Breast epithelium (tissue), 4 donors: Measurements from ENCODE around the gene AP1S2. TPM values are rescaled to one million over a fixed set of nuclear protein-coding genes. Genes with fewer than 3 reads are reported as not detected.

ENCODE experiments used
- DNase-seq, 2 donors: peaks; one replicate each; pipeline ENCODE4 v3.0.0-alpha.2; 2019; ENCODE audit warnings: low spot score in 2 of 2
- H3K27ac ChIP-seq, 2 donors: fragments of 200-600 bp; sonication (generic) in 1 of 2; one replicate each; pipeline ENCODE4 v1.5.1; 2016 to 2019; ENCODE audit warnings: mild to moderate bottlenecking in 1 of 2
- H3K27me3 ChIP-seq, 2 donors: fragments of 200-600 bp; sonication (generic) in 1 of 2; one replicate each; pipeline versions ENCODE4 v1.5.1 to v1.6.0; 2017 to 2019; ENCODE audit warnings: control low read depth in 1 of 2, mild to moderate bottlenecking in 1 of 2
- H3K36me3 ChIP-seq: fragments of 200-600 bp; one replicate; pipeline ENCODE4 v1.5.1; 2019
- H3K4me1 ChIP-seq, 2 donors: fragments of 200-600 bp; sonication (generic); one replicate each; pipeline ENCODE4 v1.5.1; 2016 to 2019; ENCODE audit warnings: control low read depth in 1 of 2
- H3K4me3 ChIP-seq, 3 donors: fragments of 200-600 bp; sonication (generic); 1 replicate in 2 of 3; 2 replicates in 1 of 3; pipeline ENCODE4 v1.5.1; 2016 to 2019; ENCODE audit warnings: mild to moderate bottlenecking in 3 of 3, moderate library complexity in 2 of 3
- H3K9me3 ChIP-seq, 2 donors: fragments of 200-600 bp; sonication (generic) in 1 of 2; one replicate each; pipeline ENCODE4 v1.5.1; 2016 to 2019; ENCODE audit warnings: control low read depth in 1 of 2
- POLR2A ChIP-seq: fragments of 450-650 bp; IDR thresholded peaks from one replicate; pipeline ENCODE4 v1.6.1; 2016; ENCODE audit warnings: antibody characterized with exemption, mild to moderate bottlenecking, moderate library complexity
- POLR2AphosphoS5 ChIP-seq, 3 donors: sonication (generic); formaldehyde crosslinking; IDR thresholded peaks; one replicate each; pipeline ENCODE4 v1.6.1; 2017; ENCODE audit warnings: antibody characterized with exemption in 3 of 3
- intact Hi-C: fragments of 100-400 bp; cut with DNase I; formaldehyde crosslinking; loops from one replicate; pipeline ENCODE4 v1.15.1; 2023; ENCODE audit warnings: low total_unique reads
- total RNA-seq, 3 donors: library from RNA; depleted of rRNA; stranded (reverse); fragments of >200 nt; gene quantifications; one replicate each; pipeline ENCODE4 v1.1.0, GENCODE V29; 2016
- TF ChIP-seq, protein P1 (sequence below), 3 donors: fragments of 450-650 bp; IDR thresholded peaks; one replicate each; pipeline ENCODE4 v1.5.1; 2016 to 2017; ENCODE audit warnings: antibody characterized with exemption in 3 of 3, mild to moderate bottlenecking in 3 of 3, moderate library complexity in 3 of 3

The AP1S2 gene
- total RNA-seq, 3 donors from 2014 or later = 23.0 to 56.5 (median 36.7) TPM

DNA sequence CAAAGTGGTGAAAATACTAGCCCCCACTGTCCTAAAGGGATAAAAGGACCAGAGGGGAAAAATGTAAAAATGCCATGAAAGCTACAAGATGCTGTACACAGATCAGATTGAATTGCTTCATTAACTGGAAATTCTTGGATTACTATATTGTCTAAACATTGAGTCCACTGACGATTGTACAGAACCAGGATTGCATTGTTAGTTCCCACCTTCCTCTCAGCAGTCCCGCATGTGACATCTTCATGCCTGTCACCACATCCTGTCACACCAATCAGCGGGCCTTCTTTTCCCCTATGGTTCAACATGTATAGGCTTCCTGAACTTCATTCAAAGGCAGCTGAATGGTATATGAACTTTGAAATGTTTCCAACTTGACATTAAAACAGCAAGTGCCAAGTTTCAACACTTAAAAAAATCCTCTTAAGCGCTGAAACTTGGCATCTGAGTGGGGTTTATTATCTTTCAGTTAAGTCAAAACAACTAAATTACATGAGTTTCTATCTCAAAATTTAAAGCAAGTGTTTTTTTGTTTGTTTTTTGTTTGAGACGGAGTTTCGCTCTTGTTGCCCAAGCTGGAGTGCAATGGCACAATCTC lies 39.7 kb downstream of the AP1S2 start:
- DNase-seq = no peak
- Histone ChIP-seq H3K36me3 (no peaks in the 10 kb centered on the region), H3K4me1 (no peaks in the 10 kb centered on the region), H3K9me3 (no peaks in the 10 kb centered on the region), H3K27ac (no peak overlapping the region), H3K4me3 (no peak overlapping the region), H3K27me3 (no peaks in the 10 kb centered on the region)
- TF ChIP-seq, protein P1, sequence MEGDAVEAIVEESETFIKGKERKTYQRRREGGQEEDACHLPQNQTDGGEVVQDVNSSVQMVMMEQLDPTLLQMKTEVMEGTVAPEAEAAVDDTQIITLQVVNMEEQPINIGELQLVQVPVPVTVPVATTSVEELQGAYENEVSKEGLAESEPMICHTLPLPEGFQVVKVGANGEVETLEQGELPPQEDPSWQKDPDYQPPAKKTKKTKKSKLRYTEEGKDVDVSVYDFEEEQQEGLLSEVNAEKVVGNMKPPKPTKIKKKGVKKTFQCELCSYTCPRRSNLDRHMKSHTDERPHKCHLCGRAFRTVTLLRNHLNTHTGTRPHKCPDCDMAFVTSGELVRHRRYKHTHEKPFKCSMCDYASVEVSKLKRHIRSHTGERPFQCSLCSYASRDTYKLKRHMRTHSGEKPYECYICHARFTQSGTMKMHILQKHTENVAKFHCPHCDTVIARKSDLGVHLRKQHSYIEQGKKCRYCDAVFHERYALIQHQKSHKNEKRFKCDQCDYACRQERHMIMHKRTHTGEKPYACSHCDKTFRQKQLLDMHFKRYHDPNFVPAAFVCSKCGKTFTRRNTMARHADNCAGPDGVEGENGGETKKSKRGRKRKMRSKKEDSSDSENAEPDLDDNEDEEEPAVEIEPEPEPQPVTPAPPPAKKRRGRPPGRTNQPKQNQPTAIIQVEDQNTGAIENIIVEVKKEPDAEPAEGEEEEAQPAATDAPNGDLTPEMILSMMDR (IDR thresholded peaks at IDR 0.05) = no peak
- TF ChIP-seq POLR2AphosphoS5 (IDR thresholded peaks at IDR 0.05) (no peak), POLR2A (no peak)
- intact Hi-C loops = no loop called here

DNA sequence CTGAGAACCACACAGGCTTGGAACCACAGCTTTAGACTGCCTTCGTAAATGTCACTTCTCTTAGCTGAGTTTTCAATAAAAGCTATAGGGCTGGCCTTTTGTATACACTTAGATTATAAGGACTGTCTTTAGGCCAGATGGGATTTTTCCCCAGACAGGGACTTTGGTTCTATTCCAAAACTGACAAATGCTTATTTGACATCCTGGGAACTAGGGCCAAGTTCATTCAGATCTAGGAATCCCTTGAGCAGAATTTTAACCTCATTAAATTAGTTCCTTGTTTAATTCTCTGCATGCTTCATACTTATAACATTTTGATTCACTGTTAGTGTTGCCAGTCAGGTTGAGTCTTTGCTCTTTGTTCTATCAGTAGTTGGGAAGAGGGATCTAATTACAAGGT lies 41.2 kb downstream of the AP1S2 start:
- Histone ChIP-seq H3K4me3 (no peak overlapping the region), H3K36me3 (no peaks in the 10 kb centered on the region), H3K4me1 (no peaks in the 10 kb centered on the region), H3K27ac (no peak overlapping the region), H3K9me3 (no peaks in the 10 kb centered on the region), H3K27me3 (no peaks in the 10 kb centered on the region)
- intact Hi-C loops = no loop called here
- no peak for DNase-seq
- TF ChIP-seq, protein P1 (IDR thresholded peaks at IDR 0.05) = no peak
- TF ChIP-seq POLR2A = no peak
- TF ChIP-seq POLR2AphosphoS5 (IDR thresholded peaks at IDR 0.05) = no peak

DNA sequence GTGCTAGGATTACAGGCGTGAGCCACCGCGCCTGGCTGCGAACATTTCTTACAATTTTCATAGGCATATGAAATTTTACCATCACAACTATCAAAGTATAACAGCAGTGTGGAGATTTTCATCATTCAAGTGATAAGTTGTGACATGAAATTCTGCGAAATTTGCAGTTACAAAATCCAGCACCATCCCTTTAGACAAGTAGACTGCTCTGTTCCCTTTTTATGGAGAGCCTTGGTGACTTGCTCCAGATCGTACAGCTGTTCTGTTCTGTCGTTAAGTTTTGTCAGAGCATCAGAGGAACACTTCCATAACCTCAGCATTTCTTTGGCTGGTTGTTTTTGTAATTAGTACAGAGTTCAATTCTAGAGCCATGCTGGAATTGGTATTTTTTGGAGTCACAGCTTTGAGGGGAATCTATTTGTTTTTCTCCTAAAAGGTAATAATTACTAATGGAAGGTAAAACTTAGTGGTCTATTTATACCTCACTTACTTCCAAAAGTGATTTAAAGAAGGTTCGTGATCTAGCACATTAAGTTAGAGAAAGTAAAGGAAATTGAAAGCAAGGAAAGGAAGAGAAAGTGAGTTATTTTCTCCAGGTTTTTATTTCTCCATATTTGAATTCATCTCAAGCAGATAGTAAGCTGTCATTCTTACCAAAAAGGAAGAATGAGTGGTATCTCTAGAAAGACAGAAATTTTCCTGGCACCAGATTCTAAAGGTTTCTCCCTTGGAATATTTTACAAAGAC lies 42.2 kb downstream of the AP1S2 start:
- no peaks in the 10 kb centered on the region for H3K4me1 ChIP-seq
- H3K4me3 ChIP-seq = no peak overlapping the region
- no peak for DNase-seq
- H3K27ac ChIP-seq = no peak overlapping the region
- no peaks in the 10 kb centered on the region for H3K27me3 ChIP-seq
- TF ChIP-seq, protein P1 (IDR thresholded peaks at IDR 0.05) = no peak
- TF ChIP-seq POLR2A (no peak), POLR2AphosphoS5 (IDR thresholded peaks at IDR 0.05) (no peak)
- intact Hi-C loops = no loop called here
- H3K36me3 ChIP-seq = no peaks in the 10 kb centered on the region
- H3K9me3 ChIP-seq = no peaks in the 10 kb centered on the region

DNA sequence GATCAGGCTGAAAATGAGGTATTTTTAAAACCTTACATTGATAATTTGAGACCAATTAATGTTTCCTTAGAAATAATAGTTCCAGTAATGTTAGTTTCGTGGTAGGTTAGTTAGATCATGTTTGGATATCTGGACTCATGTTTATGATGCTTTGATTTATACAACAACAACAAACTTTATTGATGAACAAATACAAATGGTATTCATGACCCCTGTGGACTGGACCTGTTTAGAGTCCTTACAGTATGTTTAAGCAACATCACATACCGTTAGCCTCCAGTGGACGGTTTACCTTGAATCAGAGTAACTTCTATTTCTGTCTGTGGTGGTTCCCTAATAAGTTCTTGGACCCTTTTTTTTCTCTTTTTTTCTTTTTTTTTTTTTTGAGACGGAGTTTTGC lies 46.4 kb downstream of the AP1S2 start:
- Histone ChIP-seq H3K4me1 (no peaks in the 10 kb centered on the region), H3K4me3 (no peak overlapping the region), H3K27ac (no peak overlapping the region), H3K9me3 (no peaks in the 10 kb centered on the region), H3K27me3 (no peaks in the 10 kb centered on the region), H3K36me3 (no peaks in the 10 kb centered on the region)
- DNase-seq = no peak
- TF ChIP-seq POLR2AphosphoS5 (IDR thresholded peaks at IDR 0.05) (no peak), POLR2A (no peak)
- TF ChIP-seq, protein P1 (IDR thresholded peaks at IDR 0.05) = no peak
- intact Hi-C loops = no loop called here

DNA sequence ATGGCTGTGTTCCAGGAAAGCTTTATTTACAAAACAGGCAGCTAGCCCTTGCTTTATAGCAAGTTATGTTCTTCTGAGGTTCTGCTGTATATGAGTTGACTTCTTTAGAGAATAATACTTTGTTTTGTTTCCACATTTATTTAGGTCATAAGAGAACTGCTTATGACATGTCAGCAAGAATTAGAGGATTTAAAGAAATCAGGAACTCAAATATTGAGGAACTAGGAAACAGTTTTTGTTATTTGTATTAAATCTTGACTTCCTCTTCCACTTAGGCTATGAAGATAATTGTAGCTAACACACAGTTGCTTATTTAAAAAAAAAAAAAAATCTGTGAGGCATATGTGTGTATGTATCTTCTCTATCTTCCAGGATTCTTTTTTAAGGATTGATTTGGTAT lies 50.0 kb downstream of the AP1S2 start:
- intact Hi-C loops = no loop called here
- TF ChIP-seq, protein P1 (IDR thresholded peaks at IDR 0.05) = no peak
- TF ChIP-seq POLR2A (no peak), POLR2AphosphoS5 (IDR thresholded peaks at IDR 0.05) (no peak)
- Histone ChIP-seq H3K4me3 (no peak overlapping the region), H3K36me3 (no peaks in the 10 kb centered on the region), H3K9me3 (no peaks in the 10 kb centered on the region), H3K4me1 (no peaks in the 10 kb centered on the region), H3K27me3 (no peaks in the 10 kb centered on the region), H3K27ac (no peak overlapping the region)
- no peak for DNase-seq
